SK-N-SH treated with all-trans-retinoic acid at 6 μM for 48 hours (cell line): ENCODE data around the gene STIMATE.

Experiments
- BACH2 ChIP-seq: fragments of 250-450 bp; sonication (Bioruptor Pico); IDR thresholded peaks from 2 replicates; pipeline ENCODE4 v1.9.0; 2021; ENCODE audit warnings: mild to moderate bottlenecking, borderline replicate concordance
- ESRRG ChIP-seq: fragments of 250-450 bp; sonication (Bioruptor Pico); IDR thresholded peaks from 2 replicates; pipeline ENCODE4 v1.6.1; 2021; ENCODE audit warnings: mild to moderate bottlenecking
- GLIS3 ChIP-seq: fragments of 250-450 bp; sonication (Bioruptor Pico); IDR thresholded peaks from 2 replicates; pipeline ENCODE4 v1.5.0; 2020; ENCODE audit warnings: mild to moderate bottlenecking, moderate library complexity
- ISL1 ChIP-seq: fragments of 250-450 bp; sonication (Bioruptor Pico); IDR thresholded peaks from 2 replicates; pipeline ENCODE4 v2.1.2; 2022; ENCODE audit warnings: mild to moderate bottlenecking, moderate library complexity
- RARB ChIP-seq: fragments of 250-450 bp; sonication (Bioruptor Pico); IDR thresholded peaks from 2 replicates; pipeline ENCODE4 v1.8.0; 2021; ENCODE audit warnings: mild to moderate bottlenecking, moderate library complexity
- TOX ChIP-seq: fragments of 250-450 bp; sonication (Bioruptor Pico); IDR thresholded peaks from 2 replicates; pipeline ENCODE4 v1.8.0; 2021; ENCODE audit warnings: mild to moderate bottlenecking, moderate library complexity, borderline replicate concordance
- ZC3H10 ChIP-seq: fragments of 250-450 bp; sonication (Bioruptor Pico); IDR thresholded peaks from 2 replicates; pipeline ENCODE4 v1.5.1; 2021; ENCODE audit warnings: mild to moderate bottlenecking, moderate library complexity
- ZFP30 ChIP-seq: fragments of 450-650 bp; formaldehyde crosslinking; IDR thresholded peaks from 2 replicates; pipeline ENCODE4 v1.5.0; 2022; ENCODE audit warnings: mild to moderate bottlenecking, moderate library complexity
- ZNF70 ChIP-seq: fragments of 450-650 bp; formaldehyde crosslinking; IDR thresholded peaks from 2 replicates; pipeline ENCODE4 v1.5.0; 2020; ENCODE audit warnings: mild to moderate bottlenecking, moderate library complexity
- ZNF8 ChIP-seq: fragments of 450-650 bp; formaldehyde crosslinking; IDR thresholded peaks from 2 replicates; pipeline ENCODE4 v1.5.0; 2020; ENCODE audit warnings: mild to moderate bottlenecking, moderate library complexity
- TF ChIP-seq, protein P1 (sequence below): fragments of 250-450 bp; sonication (Bioruptor Pico); IDR thresholded peaks from 2 replicates; pipeline ENCODE4 v1.8.0; 2020; ENCODE audit warnings: mild to moderate bottlenecking, moderate library complexity, borderline replicate concordance
- TF ChIP-seq, protein P2 (sequence below): fragments of 250-450 bp; sonication (Bioruptor Pico); IDR thresholded peaks from 2 replicates; pipeline ENCODE4 v1.5.1; 2020; ENCODE audit warnings: low read depth, mild to moderate bottlenecking, moderate library complexity
- TF ChIP-seq, protein P3 (sequence below): fragments of 250-450 bp; sonication (Bioruptor Pico); IDR thresholded peaks from 2 replicates; pipeline ENCODE4 v1.8.0; 2021; ENCODE audit warnings: low read depth, mild to moderate bottlenecking, moderate library complexity, borderline replicate concordance

DNA sequence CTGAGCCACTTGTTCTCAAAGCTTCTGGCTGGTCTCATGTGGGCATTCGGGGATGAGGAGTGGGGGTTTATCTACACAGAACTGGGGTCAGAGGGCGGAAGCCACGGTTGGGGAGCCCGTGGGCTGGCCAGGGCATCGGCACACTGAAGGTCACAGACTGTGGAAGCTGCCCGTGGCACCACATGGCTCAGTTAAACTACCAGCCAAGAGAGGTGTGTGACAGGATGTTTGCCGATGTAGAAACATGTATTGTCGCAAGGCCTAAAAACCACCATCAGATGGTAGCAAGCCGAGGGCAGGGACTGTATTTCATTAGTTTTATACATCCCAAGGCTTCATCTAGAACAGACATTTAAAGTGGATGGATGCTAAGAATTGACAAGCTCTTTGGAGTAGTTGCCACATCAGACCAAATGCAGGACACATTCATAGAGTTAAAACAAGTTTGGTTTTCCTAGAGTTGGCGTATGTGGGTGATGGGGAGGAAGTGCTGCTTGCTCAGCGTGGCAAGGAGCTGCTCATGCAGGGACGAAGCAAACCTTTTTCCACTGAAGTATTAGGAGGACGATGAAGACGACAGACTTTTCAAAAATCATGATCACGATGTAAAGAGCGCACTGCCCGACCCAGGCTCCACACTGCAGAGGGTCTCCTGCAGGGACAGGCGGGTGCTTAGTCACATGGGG, 52.9 kb downstream of the STIMATE start:
- TF ChIP-seq ISL1 (CRISPR knock-in tag) (no peak), RARB (CRISPR knock-in tag) (no peak), ZNF70 (CRISPR knock-in tag) (no peak), GLIS3 (CRISPR knock-in tag) (no peak), BACH2 (no peak), ZFP30 (CRISPR knock-in tag) (no peak), TOX (CRISPR knock-in tag) (no peak), ZC3H10 (CRISPR knock-in tag) (no peak), ZNF8 (no peak), ESRRG (CRISPR knock-in tag) (no peak)
- TF ChIP-seq, protein P1, sequence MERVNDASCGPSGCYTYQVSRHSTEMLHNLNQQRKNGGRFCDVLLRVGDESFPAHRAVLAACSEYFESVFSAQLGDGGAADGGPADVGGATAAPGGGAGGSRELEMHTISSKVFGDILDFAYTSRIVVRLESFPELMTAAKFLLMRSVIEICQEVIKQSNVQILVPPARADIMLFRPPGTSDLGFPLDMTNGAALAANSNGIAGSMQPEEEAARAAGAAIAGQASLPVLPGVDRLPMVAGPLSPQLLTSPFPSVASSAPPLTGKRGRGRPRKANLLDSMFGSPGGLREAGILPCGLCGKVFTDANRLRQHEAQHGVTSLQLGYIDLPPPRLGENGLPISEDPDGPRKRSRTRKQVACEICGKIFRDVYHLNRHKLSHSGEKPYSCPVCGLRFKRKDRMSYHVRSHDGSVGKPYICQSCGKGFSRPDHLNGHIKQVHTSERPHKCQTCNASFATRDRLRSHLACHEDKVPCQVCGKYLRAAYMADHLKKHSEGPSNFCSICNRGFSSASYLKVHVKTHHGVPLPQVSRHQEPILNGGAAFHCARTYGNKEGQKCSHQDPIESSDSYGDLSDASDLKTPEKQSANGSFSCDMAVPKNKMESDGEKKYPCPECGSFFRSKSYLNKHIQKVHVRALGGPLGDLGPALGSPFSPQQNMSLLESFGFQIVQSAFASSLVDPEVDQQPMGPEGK (CRISPR knock-in tag) = no peak
- TF ChIP-seq, protein P2, sequence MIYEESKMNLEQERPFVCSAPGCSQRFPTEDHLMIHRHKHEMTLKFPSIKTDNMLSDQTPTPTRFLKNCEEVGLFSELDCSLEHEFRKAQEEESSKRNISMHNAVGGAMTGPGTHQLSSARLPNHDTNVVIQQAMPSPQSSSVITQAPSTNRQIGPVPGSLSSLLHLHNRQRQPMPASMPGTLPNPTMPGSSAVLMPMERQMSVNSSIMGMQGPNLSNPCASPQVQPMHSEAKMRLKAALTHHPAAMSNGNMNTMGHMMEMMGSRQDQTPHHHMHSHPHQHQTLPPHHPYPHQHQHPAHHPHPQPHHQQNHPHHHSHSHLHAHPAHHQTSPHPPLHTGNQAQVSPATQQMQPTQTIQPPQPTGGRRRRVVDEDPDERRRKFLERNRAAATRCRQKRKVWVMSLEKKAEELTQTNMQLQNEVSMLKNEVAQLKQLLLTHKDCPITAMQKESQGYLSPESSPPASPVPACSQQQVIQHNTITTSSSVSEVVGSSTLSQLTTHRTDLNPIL (CRISPR knock-in tag) = no peak
- TF ChIP-seq, protein P3, sequence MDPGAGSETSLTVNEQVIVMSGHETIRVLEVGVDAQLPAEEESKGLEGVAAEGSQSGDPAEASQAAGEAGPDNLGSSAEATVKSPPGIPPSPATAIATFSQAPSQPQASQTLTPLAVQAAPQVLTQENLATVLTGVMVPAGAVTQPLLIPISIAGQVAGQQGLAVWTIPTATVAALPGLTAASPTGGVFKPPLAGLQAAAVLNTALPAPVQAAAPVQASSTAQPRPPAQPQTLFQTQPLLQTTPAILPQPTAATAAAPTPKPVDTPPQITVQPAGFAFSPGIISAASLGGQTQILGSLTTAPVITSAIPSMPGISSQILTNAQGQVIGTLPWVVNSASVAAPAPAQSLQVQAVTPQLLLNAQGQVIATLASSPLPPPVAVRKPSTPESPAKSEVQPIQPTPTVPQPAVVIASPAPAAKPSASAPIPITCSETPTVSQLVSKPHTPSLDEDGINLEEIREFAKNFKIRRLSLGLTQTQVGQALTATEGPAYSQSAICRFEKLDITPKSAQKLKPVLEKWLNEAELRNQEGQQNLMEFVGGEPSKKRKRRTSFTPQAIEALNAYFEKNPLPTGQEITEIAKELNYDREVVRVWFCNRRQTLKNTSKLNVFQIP (CRISPR knock-in tag) = no peak
